Upper lobe of left lung (tissue), 4 donors: ENCODE data around the gene CNTFR.

ENCODE experiments used
- CTCF ChIP-seq, 6 experiments: fragments of 450-650 bp in 4 of 6; fragments of 200-600 bp in 2 of 6; sonication (generic) in 2 of 6; IDR thresholded peaks; one replicate each; pipeline ENCODE4 v1.5.1; 2016 to 2019; ENCODE audit warnings: antibody characterized with exemption in 6 of 6
- POLR2AphosphoS5 ChIP-seq, 2 donors: sonication (generic); formaldehyde crosslinking; IDR thresholded peaks; one replicate each; pipeline ENCODE4 v1.5.1; 2017; ENCODE audit warnings: antibody characterized with exemption in 2 of 2

- TF ChIP-seq CTCF (IDR thresholded peaks at IDR 0.05) (no peak), POLR2AphosphoS5 (IDR thresholded peaks at IDR 0.05) (no peak)
Measured at GRCh38 chr9:34579104-34579807, 10.3 kb downstream of the CNTFR start.
